ES-I3 (cell line): ENCODE results near the gene TRPM2.

Source experiments
- H3K36me3 ChIP-seq: 2 replicates; pipeline ENCODE4 v1.6.1; 2013; ENCODE audit warnings: mild to moderate bottlenecking, low read length, control low read depth, moderate library complexity; ENCODE audit not compliant: insufficient read depth
- H3K4me1 ChIP-seq: 2 replicates; pipeline ENCODE4 v1.6.1; 2013; ENCODE audit warnings: mild to moderate bottlenecking, control low read depth, low read length; ENCODE audit not compliant: insufficient read depth
- H3K9ac ChIP-seq: 2 replicates; pipeline ENCODE4 v1.6.1; 2013; ENCODE audit warnings: low read depth, mild to moderate bottlenecking, low read length, moderate library complexity
- H3K9me3 ChIP-seq: 2 replicates; pipeline ENCODE4 v1.6.1; 2013; ENCODE audit warnings: mild to moderate bottlenecking, low read length, moderate library complexity; ENCODE audit not compliant: control insufficient read depth, insufficient read depth

Gene TRPM2

GRCh38 chr21:44418108-44418875, 64.9 kb downstream of the TRPM2 start:
- Histone ChIP-seq H3K9me3 (no peaks in the 10 kb centered on the region), H3K4me1 (no peaks in the 10 kb centered on the region), H3K9ac (no peak overlapping the region), H3K36me3 (no peaks in the 10 kb centered on the region)

- Histone ChIP-seq H3K9me3 (no peaks in the 10 kb centered on the region), H3K36me3 (no peaks in the 10 kb centered on the region), H3K4me1 (no peaks in the 10 kb centered on the region), H3K9ac (no peak overlapping the region)
Measured at GRCh38 chr21:44418876-44419230, 65.4 kb downstream of the TRPM2 start.

- no peaks in the 10 kb centered on the region for H3K36me3 ChIP-seq
- no peaks in the 10 kb centered on the region for H3K4me1 ChIP-seq
- H3K9ac ChIP-seq, result no peak overlapping the region
- H3K9me3 ChIP-seq, result no peaks in the 10 kb centered on the region
Measured at GRCh38 chr21:44419679-44420078, 66.3 kb downstream of the TRPM2 start.

- no peak overlapping the region for H3K9ac ChIP-seq
Measured at GRCh38 chr21:44420416-44421205, 67.2 kb downstream of the TRPM2 start.

GRCh38 chr21:44421901-44422840, 68.8 kb downstream of the TRPM2 start:
- Histone ChIP-seq H3K4me1 (no peaks in the 10 kb centered on the region), H3K36me3 (no peaks in the 10 kb centered on the region), H3K9ac (no peak overlapping the region), H3K9me3 (no peaks in the 10 kb centered on the region)

More at GRCh38 chr21:44420416-44421205, 67.2 kb downstream of the TRPM2 start:
- Histone ChIP-seq H3K36me3 (no peaks in the 10 kb centered on the region), H3K9me3 (no peaks in the 10 kb centered on the region), H3K4me1 (no peaks in the 10 kb centered on the region)

GRCh38 chr21:44423312-44423821, 69.9 kb downstream of the TRPM2 start:
- Histone ChIP-seq H3K4me1 (no peaks in the 10 kb centered on the region), H3K36me3 (no peaks in the 10 kb centered on the region), H3K9me3 (no peaks in the 10 kb centered on the region), H3K9ac (no peak overlapping the region)

- no peaks in the 10 kb centered on the region for H3K36me3 ChIP-seq
- H3K9me3 ChIP-seq, result no peaks in the 10 kb centered on the region
- H3K9ac ChIP-seq, result no peak overlapping the region
- no peaks in the 10 kb centered on the region for H3K4me1 ChIP-seq
Measured at GRCh38 chr21:44423941-44424607, 70.7 kb downstream of the TRPM2 start.

GRCh38 chr21:44424608-44425306, 71.3 kb downstream of the TRPM2 start:
- H3K9ac ChIP-seq, result no peak overlapping the region
- no peaks in the 10 kb centered on the region for H3K36me3 ChIP-seq
- H3K4me1 ChIP-seq, result no peaks in the 10 kb centered on the region
- no peaks in the 10 kb centered on the region for H3K9me3 ChIP-seq

GRCh38 chr21:44425307-44425894, 72.0 kb downstream of the TRPM2 start:
- Histone ChIP-seq H3K9me3 (no peaks in the 10 kb centered on the region), H3K36me3 (no peaks in the 10 kb centered on the region), H3K9ac (no peak overlapping the region), H3K4me1 (no peaks in the 10 kb centered on the region)

GRCh38 chr21:44425895-44426662, 72.7 kb downstream of the TRPM2 start:
- Histone ChIP-seq H3K4me1 (no peaks in the 10 kb centered on the region), H3K9ac (no peak overlapping the region), H3K9me3 (no peaks in the 10 kb centered on the region), H3K36me3 (no peaks in the 10 kb centered on the region)

GRCh38 chr21:44426663-44427191, 73.3 kb downstream of the TRPM2 start:
- no peaks in the 10 kb centered on the region for H3K4me1 ChIP-seq
- H3K9me3 ChIP-seq, result no peaks in the 10 kb centered on the region
- no peak overlapping the region for H3K9ac ChIP-seq
- H3K36me3 ChIP-seq, result no peaks in the 10 kb centered on the region
